ENCODE results near the gene ADAMTSL1.

The ADAMTSL1 gene

DNA sequence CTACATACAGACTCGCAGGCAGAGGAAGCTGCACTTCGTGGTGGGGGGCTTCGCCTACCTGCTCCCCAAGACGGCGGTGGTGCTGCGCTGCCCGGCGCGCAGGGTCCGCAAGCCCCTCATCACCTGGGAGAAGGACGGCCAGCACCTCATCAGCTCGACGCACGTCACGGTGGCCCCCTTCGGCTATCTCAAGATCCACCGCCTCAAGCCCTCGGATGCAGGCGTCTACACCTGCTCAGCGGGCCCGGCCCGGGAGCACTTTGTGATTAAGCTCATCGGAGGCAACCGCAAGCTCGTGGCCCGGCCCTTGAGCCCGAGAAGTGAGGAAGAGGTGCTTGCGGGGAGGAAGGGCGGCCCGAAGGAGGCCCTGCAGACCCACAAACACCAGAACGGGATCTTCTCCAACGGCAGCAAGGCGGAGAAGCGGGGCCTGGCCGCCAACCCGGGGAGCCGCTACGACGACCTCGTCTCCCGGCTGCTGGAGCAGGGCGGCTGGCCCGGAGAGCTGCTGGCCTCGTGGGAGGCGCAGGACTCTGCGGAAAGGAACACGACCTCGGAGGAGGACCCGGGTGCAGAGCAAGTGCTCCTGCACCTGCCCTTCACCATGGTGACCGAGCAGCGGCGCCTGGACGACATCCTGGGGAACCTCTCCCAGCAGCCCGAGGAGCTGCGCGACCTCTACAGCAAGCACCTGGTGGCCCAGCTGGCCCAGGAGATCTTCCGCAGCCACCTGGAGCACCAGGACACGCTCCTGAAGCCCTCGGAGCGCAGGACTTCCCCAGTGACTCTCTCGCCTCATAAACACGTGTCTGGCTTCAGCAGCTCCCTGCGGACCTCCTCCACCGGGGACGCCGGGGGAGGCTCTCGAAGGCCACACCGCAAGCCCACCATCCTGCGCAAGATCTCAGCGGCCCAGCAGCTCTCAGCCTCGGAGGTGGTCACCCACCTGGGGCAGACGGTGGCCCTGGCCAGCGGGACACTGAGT lies 303.2 kb downstream of the ADAMTSL1 start:
- DNase-seq (ENCODE audit: low spot score) = no peak

DNA sequence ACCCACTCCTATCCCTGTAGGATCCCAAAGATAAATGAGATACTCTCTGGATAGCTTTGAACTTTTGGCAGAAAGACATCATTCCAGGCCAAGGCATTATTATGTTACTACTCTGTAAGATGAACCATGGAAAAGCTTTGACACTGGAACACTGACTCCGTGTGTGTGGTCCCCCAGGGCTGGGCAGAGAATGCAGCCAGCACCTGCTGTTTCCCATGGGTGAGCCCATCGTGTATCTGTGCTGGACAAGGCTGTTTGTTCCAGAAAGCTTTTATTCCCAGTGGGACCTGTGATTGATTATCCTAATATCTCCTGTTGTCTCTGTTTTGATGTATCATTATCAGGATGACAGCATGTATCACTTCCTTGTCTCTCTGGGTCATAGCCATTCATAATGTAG lies 304.2 kb downstream of the ADAMTSL1 start:
- DNase-seq (ENCODE audit: low spot score) = no peak

GRCh38 chr9:18778846-18779245 lies 304.9 kb downstream of the ADAMTSL1 start:
- no peak for DNase-seq (ENCODE audit: low spot score)

- no peak for DNase-seq (ENCODE audit: low spot score)
Observed at GRCh38 chr9:18783909-18784308, 310.0 kb downstream of the ADAMTSL1 start.

DNA sequence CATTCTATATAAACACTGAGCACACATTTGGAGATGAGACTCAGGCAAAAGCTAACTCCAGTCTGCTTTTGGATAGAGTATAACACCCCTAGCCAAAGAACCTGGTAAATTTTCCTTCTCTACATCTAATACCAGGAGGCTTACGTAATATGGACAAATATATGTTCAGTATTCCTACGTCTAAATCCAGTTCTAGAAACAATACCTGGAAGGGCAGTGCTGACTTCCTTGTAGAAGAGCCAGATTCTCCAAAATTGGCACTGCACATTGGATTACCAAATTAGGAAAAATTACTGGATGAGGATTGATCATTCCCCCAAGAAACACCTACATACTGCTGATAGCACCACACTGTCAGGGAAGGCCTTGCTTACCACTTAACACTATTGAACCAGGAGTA lies 311.7 kb downstream of the ADAMTSL1 start:
- DNase-seq (ENCODE audit: low spot score) = no peak

DNA sequence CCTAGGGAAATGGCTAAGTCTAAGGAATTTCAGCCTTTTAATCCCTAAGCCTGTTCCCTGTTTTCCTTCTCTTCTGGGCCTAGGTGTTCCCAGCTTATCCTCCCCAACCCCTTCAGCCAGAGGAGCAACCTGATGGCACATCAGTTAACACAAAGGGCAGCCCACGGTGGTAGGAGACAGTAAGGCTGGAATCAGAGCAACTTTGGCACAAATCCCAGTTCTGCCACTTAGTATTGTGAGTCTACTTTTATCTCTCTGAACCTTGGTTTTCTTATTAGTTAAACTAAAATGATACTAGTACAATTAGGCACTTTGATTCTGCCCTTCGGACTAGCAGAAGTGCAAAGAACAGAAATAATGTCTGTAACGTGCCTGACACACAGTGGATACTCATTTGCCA lies 312.2 kb downstream of the ADAMTSL1 start:
- DNase-seq (ENCODE audit: low spot score) = no peak

DNA sequence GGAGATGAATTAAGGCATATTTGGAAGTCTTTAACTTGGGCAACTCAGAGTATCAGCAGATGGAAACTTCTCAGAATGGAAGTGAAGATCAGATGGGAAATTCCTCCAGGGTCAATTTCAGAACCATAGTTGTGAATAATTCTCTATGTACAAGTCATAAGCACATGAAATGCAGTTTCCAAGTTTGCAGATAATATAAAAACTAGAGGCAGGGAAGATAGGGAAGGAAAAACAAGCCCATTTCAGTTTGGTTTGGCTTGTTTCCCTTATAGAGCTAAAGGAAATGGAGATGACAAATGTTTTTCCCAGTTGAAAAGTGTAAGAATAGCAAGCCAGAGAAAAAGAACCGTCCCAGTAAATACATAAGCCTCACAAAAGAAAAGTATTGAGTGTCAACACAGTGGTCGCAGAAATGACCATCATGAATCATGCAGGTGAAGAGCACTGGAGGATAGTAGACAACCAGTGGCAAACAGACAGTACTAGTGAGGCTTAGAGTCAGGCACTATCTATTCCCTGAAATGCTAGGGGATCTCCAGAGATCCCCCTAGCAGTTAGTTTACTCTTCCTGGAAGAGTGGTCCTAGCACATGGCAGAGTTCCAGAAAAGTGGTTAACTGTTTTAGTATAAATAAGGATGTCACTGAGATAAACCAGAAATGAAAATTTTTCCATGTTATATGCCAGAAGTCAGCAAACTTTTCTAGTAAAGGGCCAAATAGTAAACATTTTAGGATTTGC lies 313.1 kb downstream of the ADAMTSL1 start:
- no peak for DNase-seq (ENCODE audit: low spot score)

DNA sequence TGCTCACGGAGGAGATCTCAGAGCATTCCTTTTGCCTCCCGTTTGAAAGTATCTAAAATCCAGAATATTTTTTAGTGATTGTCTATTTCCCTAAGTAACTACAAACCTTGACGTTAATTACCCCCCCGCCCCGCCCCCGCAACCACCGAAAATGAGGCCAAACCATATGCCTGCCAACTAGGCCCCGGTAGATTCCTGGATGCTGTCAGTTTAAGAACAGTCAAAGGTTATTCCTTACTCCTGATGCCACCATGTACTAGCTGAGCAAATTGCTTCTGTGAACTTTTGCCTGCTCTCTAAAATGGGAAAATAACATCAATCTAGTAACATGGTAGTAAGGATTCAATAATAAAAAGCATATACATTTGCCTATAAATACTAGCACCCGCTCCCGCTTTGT lies 314.3 kb downstream of the ADAMTSL1 start:
- no peak for DNase-seq (ENCODE audit: low spot score)

DNA sequence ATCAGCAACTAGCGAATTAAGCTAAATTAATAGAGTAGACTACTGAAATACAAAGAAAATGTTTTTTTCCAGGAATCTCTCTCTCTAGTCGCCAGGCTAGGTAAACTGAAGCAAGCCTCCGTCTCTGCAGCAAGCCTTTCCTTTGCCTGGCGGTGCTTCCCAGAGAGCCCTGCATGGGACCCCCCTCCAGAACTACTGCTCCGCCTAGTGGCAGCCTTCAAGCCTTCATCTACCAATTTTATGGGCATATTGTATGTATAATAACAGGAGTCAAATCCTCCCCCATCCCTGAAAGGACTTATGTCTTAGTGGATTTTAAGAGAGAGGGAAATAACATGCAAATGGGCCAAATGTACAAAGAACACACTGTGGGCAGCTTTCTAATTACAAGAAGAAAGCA lies 317.1 kb downstream of the ADAMTSL1 start:
- no peak for DNase-seq (ENCODE audit: low spot score)

GRCh38 chr9:18793122-18793521 lies 319.2 kb downstream of the ADAMTSL1 start:
- DNase-seq (ENCODE audit: low spot score) = no peak

- DNase-seq (ENCODE audit: low spot score) = no peak
Observed at GRCh38 chr9:18795947-18796671, 322.2 kb downstream of the ADAMTSL1 start.

DNA sequence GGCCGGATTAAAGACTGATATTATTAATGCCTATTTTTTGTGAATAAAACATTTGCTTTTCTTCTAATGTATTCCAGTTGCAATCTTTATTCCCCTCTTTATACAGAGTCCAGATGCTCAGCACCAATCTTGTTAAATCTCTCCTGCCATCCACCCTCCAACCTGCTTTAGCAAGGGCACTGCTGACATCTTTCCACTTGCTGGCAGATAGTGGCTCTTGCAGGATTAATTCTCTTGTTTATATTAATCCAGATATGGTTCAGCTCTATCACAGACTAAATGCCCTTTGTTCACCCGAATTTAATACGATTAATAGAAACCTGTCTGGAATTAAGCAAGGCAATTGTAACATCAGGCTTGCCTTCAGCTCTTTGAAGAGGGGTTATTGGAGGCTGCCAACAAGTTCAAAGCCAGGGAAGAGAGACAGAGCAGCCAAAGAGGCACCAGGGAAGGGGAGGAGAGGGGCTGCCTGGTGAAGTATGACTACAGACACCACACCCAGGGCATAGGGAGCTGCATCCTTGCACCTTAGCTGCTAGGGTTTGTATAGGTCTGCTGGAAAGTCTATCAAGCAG lies 322.8 kb downstream of the ADAMTSL1 start:
- DNase-seq (ENCODE audit: low spot score) = no peak

DNA sequence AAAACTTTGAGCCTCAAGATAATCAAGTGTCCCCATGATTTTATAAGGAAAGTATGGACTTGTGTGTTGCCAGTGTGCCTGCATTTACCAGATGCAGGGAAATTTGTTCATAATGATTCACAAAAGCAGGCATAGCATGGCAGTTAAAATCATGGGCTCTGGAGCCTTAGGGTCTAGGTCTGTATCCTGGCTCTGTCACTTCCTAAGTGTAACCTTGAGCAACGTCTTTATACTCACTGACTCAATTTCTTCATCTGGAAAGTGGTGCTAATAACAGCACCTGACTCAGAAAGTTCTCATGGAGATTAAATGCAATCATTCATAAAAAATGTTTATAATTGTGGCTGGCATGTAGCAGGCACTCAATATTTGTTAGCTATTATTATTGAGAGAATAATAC lies 324.2 kb downstream of the ADAMTSL1 start:
- DNase-seq (ENCODE audit: low spot score) = no peak

GRCh38 chr9:18798508-18799290 lies 324.7 kb downstream of the ADAMTSL1 start:
- no peak for DNase-seq (ENCODE audit: low spot score)

- no peak for DNase-seq (ENCODE audit: low spot score)
Observed at GRCh38 chr9:18799428-18799827, 325.5 kb downstream of the ADAMTSL1 start.

DNA sequence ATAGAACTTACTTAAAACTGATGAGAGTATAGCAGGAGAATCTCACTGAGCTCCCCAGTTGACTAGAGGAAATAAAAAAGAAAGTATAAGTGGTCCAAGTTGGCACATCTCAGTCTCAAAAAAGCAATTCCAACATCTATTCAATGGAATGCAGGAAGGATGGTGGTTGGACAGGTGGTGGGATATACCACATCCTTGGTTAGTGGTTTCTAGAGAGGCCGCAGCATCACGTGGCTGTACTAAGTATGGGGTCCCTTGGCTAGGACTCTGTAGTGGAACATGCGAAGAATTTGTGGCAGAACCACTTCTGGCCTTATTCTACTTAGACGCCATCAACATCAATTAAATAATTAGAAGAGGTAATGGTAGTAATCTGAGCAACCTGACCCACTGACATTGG lies 326.6 kb downstream of the ADAMTSL1 start:
- DNase-seq (ENCODE audit: low spot score) = no peak

- DNase-seq (ENCODE audit: low spot score) = no peak
Observed at GRCh38 chr9:18805386-18805785, 331.4 kb downstream of the ADAMTSL1 start.

- DNase-seq (ENCODE audit: low spot score) = no peak
Observed at GRCh38 chr9:18806232-18807080, 332.5 kb downstream of the ADAMTSL1 start.

DNA sequence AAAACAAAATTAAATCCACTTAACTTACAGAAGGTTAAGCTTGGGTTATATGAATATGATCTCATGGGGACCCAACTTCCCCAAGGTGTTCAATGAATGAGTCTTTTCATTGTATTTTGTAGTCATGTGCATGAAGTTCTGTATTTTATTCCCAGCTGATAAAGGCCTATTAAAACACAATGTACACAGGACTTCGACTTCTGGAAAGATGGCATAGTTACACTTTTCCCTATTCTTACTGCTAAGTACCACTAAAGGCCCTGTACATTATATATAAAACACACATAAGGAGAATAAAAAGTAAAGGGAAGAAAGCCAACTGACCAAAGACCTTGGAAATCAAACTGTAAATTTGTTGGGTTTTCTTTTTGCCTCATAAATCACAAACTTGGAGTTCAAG lies 336.6 kb downstream of the ADAMTSL1 start:
- no peak for DNase-seq (ENCODE audit: low spot score)

DNA sequence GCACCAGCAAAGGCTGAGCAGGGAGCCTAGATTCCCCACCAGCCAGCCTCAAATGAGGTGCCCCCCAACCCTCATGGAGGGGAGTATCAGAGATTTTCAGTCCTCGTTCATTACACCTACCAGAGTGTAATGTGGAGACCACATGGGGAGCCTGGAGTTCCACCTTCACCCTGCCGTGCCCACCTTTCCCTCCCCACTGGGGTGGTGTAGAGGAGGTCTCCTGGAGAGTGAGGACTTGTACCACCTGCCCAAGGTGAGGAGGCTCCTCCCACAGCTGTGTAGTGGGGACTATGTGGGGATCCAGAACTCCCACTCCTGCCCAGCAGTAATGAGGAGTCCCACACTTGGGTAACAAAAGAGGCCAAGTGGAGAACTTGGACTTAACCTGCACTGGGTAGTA lies 337.2 kb downstream of the ADAMTSL1 start:
- no peak for DNase-seq (ENCODE audit: low spot score)
